Epithelial cell of proximal tubule (primary cell): ENCODE data around the gene NIPSNAP3A. TPM values are rescaled to one million over a fixed set of nuclear protein-coding genes. Genes with fewer than 3 reads are reported as not detected.
"Not testable (repeated sequence)": the region's sequence is repeated elsewhere in the genome, so short reads cannot be mapped to it uniquely, and the experiment has no call there.

Source experiments
- DNase-seq: peaks from one replicate; pipeline ENCODE4 v3.0.0-alpha.2; 2011; ENCODE audit warnings: low read depth
- H3K4me3 ChIP-seq: 2 replicates; pipeline ENCODE4 v1.5.1; 2011; ENCODE audit warnings: low read depth, mild to moderate bottlenecking, low read length
- CTCF ChIP-seq: conservative IDR thresholded peaks from 2 replicates; pipeline ENCODE4 v1.5.1; 2012; ENCODE audit warnings: low read depth, mild to moderate bottlenecking, low read length
- total RNA-seq: library from RNA; depleted of rRNA; stranded (reverse); fragments of >200 nt; gene quantifications from 2 replicates; pipeline ENCODE4 v1.2.3, GENCODE V29; 2015

The NIPSNAP3A gene
- total RNA-seq, 1 donor from 2014 or later, result 34.4 TPM

GRCh38 chr9:104750185-104750767 is 2.8 kb downstream of the NIPSNAP3A start:
- TF ChIP-seq CTCF, result no peak
- DNase-seq, result no peak
- H3K4me3 ChIP-seq, result no peak overlapping the region

- DNase-seq, result no peak
- TF ChIP-seq CTCF, result no peak
- H3K4me3 ChIP-seq, result no peak overlapping the region
Measured at GRCh38 chr9:104758974-104759373, 11.5 kb downstream of the NIPSNAP3A start.

- DNase-seq, result no peak
- no peak for TF ChIP-seq CTCF
- no peak overlapping the region for H3K4me3 ChIP-seq
Measured at GRCh38 chr9:104765138-104765537, 17.7 kb downstream of the NIPSNAP3A start.

GRCh38 chr9:104766025-104766424 is 18.5 kb downstream of the NIPSNAP3A start:
- no peak for DNase-seq
- TF ChIP-seq CTCF, result no peak
- no peak overlapping the region for H3K4me3 ChIP-seq

- no peak overlapping the region for H3K4me3 ChIP-seq
- DNase-seq, result no peak
- no peak for TF ChIP-seq CTCF
Measured at GRCh38 chr9:104767507-104767906, 20.0 kb downstream of the NIPSNAP3A start.

- DNase-seq, H3K4me3 ChIP-seq: not testable (repeated sequence)
Measured at GRCh38 chr9:104769029-104769428, 21.5 kb downstream of the NIPSNAP3A start.

GRCh38 chr9:104769655-104770054 is 22.2 kb downstream of the NIPSNAP3A start:
- no peak overlapping the region for H3K4me3 ChIP-seq
- no peak for TF ChIP-seq CTCF
- no peak for DNase-seq
